ENCODE results near the gene MUC5B. TPM values are rescaled to one million over a fixed set of nuclear protein-coding genes. Genes with fewer than 3 reads are reported as not detected.

Gene MUC5B
- total RNA-seq, 1 donor from 2014 or later, result not detected

DNA sequence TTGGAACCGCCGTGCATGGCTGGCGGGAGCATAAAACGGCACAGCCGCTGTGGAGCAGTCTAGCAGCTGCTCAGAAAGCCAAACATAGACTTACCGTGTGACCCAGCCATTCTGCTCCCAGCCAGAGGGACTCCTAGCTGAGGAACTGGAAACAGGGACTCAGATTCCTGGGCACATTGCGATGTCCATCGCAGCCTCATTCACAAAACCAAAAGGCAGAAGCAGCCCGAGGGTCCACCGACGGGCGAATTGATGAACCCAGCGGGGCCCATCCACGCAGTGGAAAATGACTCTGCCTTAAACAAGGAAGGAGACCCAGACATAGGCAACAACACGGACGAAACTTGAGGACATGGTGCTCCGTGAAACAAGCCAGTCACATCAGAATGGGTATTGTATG lies 5.7 kb upstream of the MUC5B start:
- Mint-ChIP-seq H3K36me3 (ENCODE audit: unreplicated experiment) (peaks cover 13% of the 10 kb centered on the region), H3K4me1 (ENCODE audit: low read depth, unreplicated experiment) (peaks cover 1% of the 10 kb centered on the region), H3K9me3 (ENCODE audit: unreplicated experiment) (peaks cover 13% of the 10 kb centered on the region), H3K27ac (ENCODE audit: unreplicated experiment) (no peak overlapping the region), H3K4me3 (ENCODE audit: unreplicated experiment) (no peak overlapping the region), H3K27me3 (ENCODE audit: unreplicated experiment) (peaks cover 12% of the 10 kb centered on the region)
- DNase-seq, result no peak
- TF ChIP-seq, protein P1, sequence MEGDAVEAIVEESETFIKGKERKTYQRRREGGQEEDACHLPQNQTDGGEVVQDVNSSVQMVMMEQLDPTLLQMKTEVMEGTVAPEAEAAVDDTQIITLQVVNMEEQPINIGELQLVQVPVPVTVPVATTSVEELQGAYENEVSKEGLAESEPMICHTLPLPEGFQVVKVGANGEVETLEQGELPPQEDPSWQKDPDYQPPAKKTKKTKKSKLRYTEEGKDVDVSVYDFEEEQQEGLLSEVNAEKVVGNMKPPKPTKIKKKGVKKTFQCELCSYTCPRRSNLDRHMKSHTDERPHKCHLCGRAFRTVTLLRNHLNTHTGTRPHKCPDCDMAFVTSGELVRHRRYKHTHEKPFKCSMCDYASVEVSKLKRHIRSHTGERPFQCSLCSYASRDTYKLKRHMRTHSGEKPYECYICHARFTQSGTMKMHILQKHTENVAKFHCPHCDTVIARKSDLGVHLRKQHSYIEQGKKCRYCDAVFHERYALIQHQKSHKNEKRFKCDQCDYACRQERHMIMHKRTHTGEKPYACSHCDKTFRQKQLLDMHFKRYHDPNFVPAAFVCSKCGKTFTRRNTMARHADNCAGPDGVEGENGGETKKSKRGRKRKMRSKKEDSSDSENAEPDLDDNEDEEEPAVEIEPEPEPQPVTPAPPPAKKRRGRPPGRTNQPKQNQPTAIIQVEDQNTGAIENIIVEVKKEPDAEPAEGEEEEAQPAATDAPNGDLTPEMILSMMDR (IDR thresholded peaks at IDR 0.05; ENCODE audit: partially characterized antibody, unreplicated experiment), result no peak

DNA sequence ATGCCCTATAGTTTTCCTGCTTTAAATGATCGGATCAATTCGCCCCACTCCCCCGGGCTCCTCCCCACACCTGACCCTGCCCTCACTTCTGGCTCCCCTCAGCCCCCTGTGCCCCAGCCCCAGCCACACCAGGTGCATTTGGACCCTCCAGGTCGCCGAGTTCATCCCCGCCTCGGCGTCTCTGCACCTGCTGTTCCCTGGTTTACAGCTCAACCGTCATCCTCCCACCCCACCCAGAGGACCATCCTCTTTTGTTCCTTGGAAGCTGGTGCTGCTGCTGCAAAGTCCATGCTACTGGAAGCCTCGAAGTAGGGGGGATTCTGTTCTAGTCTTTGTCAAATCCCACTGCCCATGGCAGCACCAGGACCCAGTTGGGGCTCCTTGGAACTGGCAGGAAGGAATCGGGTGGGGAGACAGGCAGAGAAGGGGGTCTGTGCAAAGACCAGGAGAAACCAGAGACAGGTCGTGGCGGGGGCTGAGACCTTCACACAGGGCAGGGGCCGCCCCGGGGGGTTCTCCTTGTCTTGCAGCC lies 4.5 kb upstream of the MUC5B start:
- peak; percentile 12 for DNase-seq
- TF ChIP-seq, protein P1 (IDR thresholded peaks at IDR 0.05; ENCODE audit: partially characterized antibody, unreplicated experiment), result no peak
- Mint-ChIP-seq H3K9me3 (ENCODE audit: unreplicated experiment) (peaks cover 7% of the 10 kb centered on the region), H3K27ac (ENCODE audit: unreplicated experiment) (no peak overlapping the region), H3K27me3 (ENCODE audit: unreplicated experiment) (peaks cover 10% of the 10 kb centered on the region), H3K4me1 (ENCODE audit: low read depth, unreplicated experiment) (peaks cover 1% of the 10 kb centered on the region), H3K4me3 (ENCODE audit: unreplicated experiment) (no peak overlapping the region), H3K36me3 (ENCODE audit: unreplicated experiment) (peaks cover 9% of the 10 kb centered on the region)

DNA sequence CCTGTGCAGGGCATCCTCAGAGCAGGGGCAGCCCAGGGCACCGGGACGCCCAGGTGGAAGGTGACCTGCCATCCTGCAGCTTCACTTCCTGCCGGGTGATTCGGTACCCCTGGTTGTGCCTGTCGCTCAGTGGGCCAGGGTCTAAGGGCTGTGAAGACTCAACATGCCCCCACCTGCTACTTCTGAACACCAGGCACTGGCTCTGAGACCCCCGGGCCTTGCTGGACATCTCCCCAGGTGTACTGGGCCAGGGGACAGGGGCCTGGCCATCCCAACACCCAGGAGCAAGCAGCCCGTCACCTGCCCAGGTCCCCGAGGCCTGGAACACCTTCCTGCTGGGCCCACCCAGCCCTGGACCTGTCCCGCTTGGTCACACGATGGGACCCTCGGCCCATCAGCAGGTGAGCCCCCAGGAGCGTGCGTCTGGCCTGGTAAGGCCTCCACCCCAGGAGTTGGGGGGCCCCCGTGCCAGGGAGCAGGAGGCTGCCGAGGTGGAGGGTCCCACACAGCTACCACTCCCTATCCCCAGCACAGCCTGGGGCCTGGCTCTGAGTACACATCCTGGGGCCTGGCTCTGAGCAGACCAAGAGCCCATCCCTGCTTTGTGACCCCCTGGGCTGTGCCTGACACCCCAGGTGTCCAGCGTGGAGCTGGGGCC lies 3.9 kb upstream of the MUC5B start:
- no peak overlapping the region for H3K27ac Mint-ChIP-seq (ENCODE audit: unreplicated experiment)
- peaks cover 10% of the 10 kb centered on the region for H3K27me3 Mint-ChIP-seq (ENCODE audit: unreplicated experiment)
- peaks cover 7% of the 10 kb centered on the region for H3K9me3 Mint-ChIP-seq (ENCODE audit: unreplicated experiment)
- DNase-seq, result peak; percentile 9
- H3K4me3 Mint-ChIP-seq (ENCODE audit: unreplicated experiment), result no peak overlapping the region
- TF ChIP-seq, protein P1 (IDR thresholded peaks at IDR 0.05; ENCODE audit: partially characterized antibody, unreplicated experiment), result no peak
- H3K4me1 Mint-ChIP-seq (ENCODE audit: low read depth, unreplicated experiment), result peaks cover 1% of the 10 kb centered on the region
- peaks cover 7% of the 10 kb centered on the region for H3K36me3 Mint-ChIP-seq (ENCODE audit: unreplicated experiment)

DNA sequence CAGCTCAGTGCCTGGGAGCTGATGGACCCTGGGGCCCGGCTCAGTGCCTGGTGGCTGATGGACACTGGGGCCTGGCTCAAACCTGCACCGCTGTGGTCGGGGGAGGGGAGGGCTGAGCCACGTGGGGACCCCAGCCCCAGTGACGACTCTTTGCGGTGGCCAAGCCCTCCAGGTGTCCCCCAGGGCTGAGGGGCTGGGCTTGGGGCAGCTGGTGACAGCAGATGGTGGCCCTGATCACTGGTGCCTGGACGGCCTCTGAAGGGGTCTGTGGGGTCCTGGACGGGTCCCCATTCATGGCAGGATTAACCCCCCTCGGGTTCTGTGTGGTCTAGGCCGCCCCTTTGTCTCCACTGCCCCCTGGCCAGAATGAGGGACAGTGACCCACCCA lies 3.4 kb upstream of the MUC5B start:
- TF ChIP-seq, protein P1 (IDR thresholded peaks at IDR 0.05; ENCODE audit: partially characterized antibody, unreplicated experiment), result no peak
- Mint-ChIP-seq H3K4me3 (ENCODE audit: unreplicated experiment) (no peak overlapping the region), H3K36me3 (ENCODE audit: unreplicated experiment) (peaks cover 2% of the 10 kb centered on the region), H3K27me3 (ENCODE audit: unreplicated experiment) (peaks cover 7% of the 10 kb centered on the region), H3K4me1 (ENCODE audit: low read depth, unreplicated experiment) (peaks cover 1% of the 10 kb centered on the region), H3K27ac (ENCODE audit: unreplicated experiment) (no peak overlapping the region), H3K9me3 (ENCODE audit: unreplicated experiment) (peaks cover 5% of the 10 kb centered on the region)
- peak; percentile 29 for DNase-seq
